Measurements from ENCODE around the gene ATP4B.

Gene ATP4B

GRCh38 chr13:113644800-113645199, 13.2 kb downstream of the ATP4B start:
- WGBS, 2 donors (ENCODE audit: extremely low coverage in 2 of 2, insufficient read length in 2 of 2, insufficient replicate concordance in 1 of 2): no CpG with 5 or more reads among the region's 1 CpG
- no peak overlapping the region for H3K23ac ChIP-seq (ENCODE audit: low read depth, low read length, poor library complexity)

GRCh38 chr13:113643593-113643992, 14.4 kb downstream of the ATP4B start:
- no peak overlapping the region for H3K4me2 ChIP-seq (ENCODE audit: insufficient read depth, low read length, poor library complexity, severe bottlenecking)
- no peak overlapping the region for H2BK15ac ChIP-seq (ENCODE audit: low read length)
- DNase-seq (ENCODE audit: low spot score): no peak
- no peak overlapping the region for H3K18ac ChIP-seq (ENCODE audit: low read length)
- peaks cover 28 to 49% of the 10 kb centered on the region in 2 donors for H3K9me3 ChIP-seq (replicated peaks in 1 of 2; ENCODE audit: control insufficient read depth in 2 of 2, insufficient read depth in 1 of 2, low read depth in 1 of 2, low read length in 2 of 2)
- H3K4ac ChIP-seq (ENCODE audit: low read length): no peak overlapping the region
- H3K79me1 ChIP-seq (ENCODE audit: low read depth, low read length): peaks cover 5% of the 10 kb centered on the region
- H3K27me3 ChIP-seq (ENCODE audit: control insufficient read depth in 3 of 3, insufficient read depth in 3 of 3, low read depth in 1 of 3, low read length in 3 of 3): no peaks in the 10 kb centered on the region
- no peak overlapping the region for H3K14ac ChIP-seq (ENCODE audit: low read length)
- H3K27ac ChIP-seq (replicated peaks; ENCODE audit: low read length): no peak overlapping the region
- H4K91ac ChIP-seq (ENCODE audit: low read depth, low read length, poor library complexity): no peak overlapping the region
- H4K8ac ChIP-seq (ENCODE audit: low read depth, low read length): no peak overlapping the region
- no peak overlapping the region for H2AK5ac ChIP-seq (ENCODE audit: low read depth, low read length)
- no peak overlapping the region for H2AFZ ChIP-seq (ENCODE audit: low read length)
- H3K36me3 ChIP-seq (replicated peaks in 1 of 2; ENCODE audit: control insufficient read depth in 2 of 2, insufficient read depth in 2 of 2, low read length in 2 of 2): peaks cover 21 to 43% of the 10 kb centered on the region in 2 donors
- H3K4me3 ChIP-seq (ENCODE audit: low read length in 2 of 2): no peak overlapping the region
- no peak overlapping the region for H2BK12ac ChIP-seq (ENCODE audit: low read length)
- H3K9ac ChIP-seq (ENCODE audit: low read depth, low read length, poor library complexity): no peak overlapping the region
- WGBS, 2 donors (ENCODE audit: extremely low coverage in 2 of 2, insufficient read length in 2 of 2, insufficient replicate concordance in 1 of 2): no CpG with 5 or more reads among the region's 5 CpGs
- no peak overlapping the region for H3K23ac ChIP-seq (ENCODE audit: low read depth, low read length, poor library complexity)
- no peak overlapping the region for H2BK5ac ChIP-seq (ENCODE audit: low read length)
- no peak overlapping the region for H2BK120ac ChIP-seq (ENCODE audit: low read depth, low read length)
- H3K4me1 ChIP-seq (ENCODE audit: control insufficient read depth in 2 of 2, insufficient read depth in 1 of 2, low read depth in 1 of 2, low read length in 2 of 2): no peaks in the 10 kb centered on the region

More at GRCh38 chr13:113644800-113645199, 13.2 kb downstream of the ATP4B start:
- no peak overlapping the region for H3K4me2 ChIP-seq (ENCODE audit: insufficient read depth, low read length, poor library complexity, severe bottlenecking)
- no peak overlapping the region for H2BK12ac ChIP-seq (ENCODE audit: low read length)
- H3K4ac ChIP-seq (ENCODE audit: low read length): no peak overlapping the region
- no peak overlapping the region for H4K8ac ChIP-seq (ENCODE audit: low read depth, low read length)
- H2AFZ ChIP-seq (ENCODE audit: low read length): no peak overlapping the region
- DNase-seq (ENCODE audit: low spot score): no peak
- no peaks in the 10 kb centered on the region for H3K27me3 ChIP-seq (ENCODE audit: control insufficient read depth in 3 of 3, insufficient read depth in 3 of 3, low read depth in 1 of 3, low read length in 3 of 3)
- no peak overlapping the region for H3K18ac ChIP-seq (ENCODE audit: low read length)
- no peak overlapping the region for H3K14ac ChIP-seq (ENCODE audit: low read length)
- no peak overlapping the region for H2AK5ac ChIP-seq (ENCODE audit: low read depth, low read length)
- peaks cover 2% of the 10 kb centered on the region for H3K79me1 ChIP-seq (ENCODE audit: low read depth, low read length)
- no peak overlapping the region for H2BK5ac ChIP-seq (ENCODE audit: low read length)
- H2BK15ac ChIP-seq (ENCODE audit: low read length): no peak overlapping the region
- no peak overlapping the region for H3K27ac ChIP-seq (replicated peaks; ENCODE audit: low read length)
- peaks cover 22 to 44% of the 10 kb centered on the region in 2 donors for H3K9me3 ChIP-seq (replicated peaks in 1 of 2; ENCODE audit: control insufficient read depth in 2 of 2, insufficient read depth in 1 of 2, low read depth in 1 of 2, low read length in 2 of 2)
- no peaks in the 10 kb centered on the region for H3K4me1 ChIP-seq (ENCODE audit: control insufficient read depth in 2 of 2, insufficient read depth in 1 of 2, low read depth in 1 of 2, low read length in 2 of 2)
- H3K9ac ChIP-seq (ENCODE audit: low read depth, low read length, poor library complexity): no peak overlapping the region
- H3K36me3 ChIP-seq (replicated peaks in 1 of 2; ENCODE audit: control insufficient read depth in 2 of 2, insufficient read depth in 2 of 2, low read length in 2 of 2): peaks cover 14 to 31% of the 10 kb centered on the region in 2 donors
- H2BK120ac ChIP-seq (ENCODE audit: low read depth, low read length): no peak overlapping the region
- H3K4me3 ChIP-seq (ENCODE audit: low read length in 2 of 2): no peak overlapping the region
- H4K91ac ChIP-seq (ENCODE audit: low read depth, low read length, poor library complexity): no peak overlapping the region

GRCh38 chr13:113642563-113642962, 15.4 kb downstream of the ATP4B start:
- Histone ChIP-seq H3K36me3 (replicated peaks in 1 of 2; ENCODE audit: control insufficient read depth in 2 of 2, insufficient read depth in 2 of 2, low read length in 2 of 2) (peaks cover 30 to 53% of the 10 kb centered on the region in 2 donors), H2AFZ (ENCODE audit: low read length) (no peak overlapping the region), H3K9me3 (replicated peaks in 1 of 2; ENCODE audit: control insufficient read depth in 2 of 2, insufficient read depth in 1 of 2, low read depth in 1 of 2, low read length in 2 of 2) (peaks cover 29 to 49% of the 10 kb centered on the region in 2 donors)

GRCh38 chr13:113641426-113641825, 16.6 kb downstream of the ATP4B start:
- H3K36me3 ChIP-seq (replicated peaks in 1 of 2; ENCODE audit: control insufficient read depth in 2 of 2, insufficient read depth in 2 of 2, low read length in 2 of 2): peaks cover 41 to 64% of the 10 kb centered on the region in 2 donors
- WGBS, 2 donors (ENCODE audit: extremely low coverage in 2 of 2, insufficient read length in 2 of 2, insufficient replicate concordance in 1 of 2): no CpG with 5 or more reads among the region's 7 CpGs
- no peak overlapping the region for H3K23ac ChIP-seq (ENCODE audit: low read depth, low read length, poor library complexity)
- no peak overlapping the region for H2BK120ac ChIP-seq (ENCODE audit: low read depth, low read length)
- no peak overlapping the region for H3K9ac ChIP-seq (ENCODE audit: low read depth, low read length, poor library complexity)
- no peak overlapping the region for H3K27ac ChIP-seq (replicated peaks; ENCODE audit: low read length)
- no peak overlapping the region for H2AK5ac ChIP-seq (ENCODE audit: low read depth, low read length)
- no peak overlapping the region for H4K91ac ChIP-seq (ENCODE audit: low read depth, low read length, poor library complexity)
- H2AFZ ChIP-seq (ENCODE audit: low read length): no peak overlapping the region
- DNase-seq (ENCODE audit: low spot score): no peak
- no peak overlapping the region for H3K4ac ChIP-seq (ENCODE audit: low read length)
- no peak overlapping the region for H4K8ac ChIP-seq (ENCODE audit: low read depth, low read length)
- H3K4me2 ChIP-seq (ENCODE audit: insufficient read depth, low read length, poor library complexity, severe bottlenecking): no peak overlapping the region
- H3K9me3 ChIP-seq (replicated peaks in 1 of 2; ENCODE audit: control insufficient read depth in 2 of 2, insufficient read depth in 1 of 2, low read depth in 1 of 2, low read length in 2 of 2): peaks cover 31 to 49% of the 10 kb centered on the region in 2 donors
- H3K18ac ChIP-seq (ENCODE audit: low read length): no peak overlapping the region
- no peak overlapping the region for H3K4me3 ChIP-seq (ENCODE audit: low read length in 2 of 2)
- H3K79me1 ChIP-seq (ENCODE audit: low read depth, low read length): peaks cover 7% of the 10 kb centered on the region
- H3K14ac ChIP-seq (ENCODE audit: low read length): no peak overlapping the region
- no peaks in the 10 kb centered on the region for H3K4me1 ChIP-seq (ENCODE audit: control insufficient read depth in 2 of 2, insufficient read depth in 1 of 2, low read depth in 1 of 2, low read length in 2 of 2)
- no peak overlapping the region for H2BK5ac ChIP-seq (ENCODE audit: low read length)
- no peak overlapping the region for H2BK15ac ChIP-seq (ENCODE audit: low read length)
- H3K27me3 ChIP-seq (ENCODE audit: control insufficient read depth in 3 of 3, insufficient read depth in 3 of 3, low read depth in 1 of 3, low read length in 3 of 3): peaks cover 0 to 2% (median 0%) of the 10 kb centered on the region in 3 experiments
- no peak overlapping the region for H2BK12ac ChIP-seq (ENCODE audit: low read length)

More at GRCh38 chr13:113642563-113642962, 15.4 kb downstream of the ATP4B start:
- Histone ChIP-seq H4K91ac (ENCODE audit: low read depth, low read length, poor library complexity) (no peak overlapping the region), H3K23ac (ENCODE audit: low read depth, low read length, poor library complexity) (no peak overlapping the region), H2BK15ac (ENCODE audit: low read length) (no peak overlapping the region), H3K27ac (replicated peaks; ENCODE audit: low read length) (no peak overlapping the region), H2BK120ac (ENCODE audit: low read depth, low read length) (no peak overlapping the region), H2BK5ac (ENCODE audit: low read length) (no peak overlapping the region), H4K8ac (ENCODE audit: low read depth, low read length) (no peak overlapping the region), H3K14ac (ENCODE audit: low read length) (no peak overlapping the region), H3K27me3 (ENCODE audit: control insufficient read depth in 3 of 3, insufficient read depth in 3 of 3, low read depth in 1 of 3, low read length in 3 of 3) (peaks cover 0 to 2% (median 0%) of the 10 kb centered on the region in 3 experiments), H3K4me3 (ENCODE audit: low read length in 2 of 2) (no peak overlapping the region), H2AK5ac (ENCODE audit: low read depth, low read length) (no peak overlapping the region), H3K4me1 (ENCODE audit: control insufficient read depth in 2 of 2, insufficient read depth in 1 of 2, low read depth in 1 of 2, low read length in 2 of 2) (no peaks in the 10 kb centered on the region), H3K4ac (ENCODE audit: low read length) (no peak overlapping the region), H3K18ac (ENCODE audit: low read length) (no peak overlapping the region), H3K4me2 (ENCODE audit: insufficient read depth, low read length, poor library complexity, severe bottlenecking) (no peak overlapping the region), H3K9ac (ENCODE audit: low read depth, low read length, poor library complexity) (no peak overlapping the region), H3K79me1 (ENCODE audit: low read depth, low read length) (peaks cover 7% of the 10 kb centered on the region), H2BK12ac (ENCODE audit: low read length) (no peak overlapping the region)
- no peak for DNase-seq (ENCODE audit: low spot score)
- no CpG with 5 or more reads among the region's 2 CpGs for WGBS, 2 donors (ENCODE audit: extremely low coverage in 2 of 2, insufficient read length in 2 of 2, insufficient replicate concordance in 1 of 2)
